Epithelial cell of proximal tubule (primary cell): ENCODE measurements around the gene TUB. TPM values are rescaled to one million over a fixed set of nuclear protein-coding genes. Genes with fewer than 3 reads are reported as not detected.

Experiments used
- DNase-seq: peaks from one replicate; pipeline ENCODE4 v3.0.0-alpha.2; 2011; ENCODE audit warnings: low read depth
- H3K4me3 ChIP-seq: 2 replicates; pipeline ENCODE4 v1.5.1; 2011; ENCODE audit warnings: low read depth, mild to moderate bottlenecking, low read length
- CTCF ChIP-seq: conservative IDR thresholded peaks from 2 replicates; pipeline ENCODE4 v1.5.1; 2012; ENCODE audit warnings: low read depth, mild to moderate bottlenecking, low read length
- total RNA-seq: library from RNA; depleted of rRNA; stranded (reverse); fragments of >200 nt; gene quantifications from 2 replicates; pipeline ENCODE4 v1.2.3, GENCODE V29; 2015

TUB gene
- total RNA-seq, 1 donor from 2014 or later: 3.2 TPM

- H3K4me3 ChIP-seq: no peak overlapping the region
- DNase-seq: no peak
- no peak for TF ChIP-seq CTCF
These were observed 35.2 kb upstream of the TUB start for GRCh38 chr11:8045839-8046238.

GRCh38 chr11:8047382-8047781 lies 33.6 kb upstream of the TUB start:
- no peak for DNase-seq
- H3K4me3 ChIP-seq: no peak overlapping the region
- TF ChIP-seq CTCF: no peak

DNA sequence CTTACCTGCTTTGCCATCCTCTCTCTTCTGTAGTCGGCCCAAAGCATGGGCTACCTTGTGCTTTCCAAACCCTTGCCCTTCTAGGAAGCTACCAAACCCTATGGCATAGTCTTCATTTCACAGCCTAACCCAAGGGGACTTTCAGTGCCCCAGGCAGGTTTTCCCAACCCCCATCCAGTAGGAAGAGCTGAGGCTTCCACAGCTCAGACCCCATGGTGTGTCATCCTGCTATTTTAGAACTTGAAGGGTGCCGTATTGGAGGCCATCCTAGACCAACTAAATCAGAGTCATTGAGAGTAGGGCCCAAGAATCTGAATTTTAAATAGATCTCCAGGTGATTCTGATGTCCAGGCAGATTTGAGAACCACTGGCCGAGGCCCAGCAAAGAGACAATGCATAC lies 31.9 kb upstream of the TUB start:
- DNase-seq: no peak
- no peak for TF ChIP-seq CTCF
- H3K4me3 ChIP-seq: no peak overlapping the region

DNA sequence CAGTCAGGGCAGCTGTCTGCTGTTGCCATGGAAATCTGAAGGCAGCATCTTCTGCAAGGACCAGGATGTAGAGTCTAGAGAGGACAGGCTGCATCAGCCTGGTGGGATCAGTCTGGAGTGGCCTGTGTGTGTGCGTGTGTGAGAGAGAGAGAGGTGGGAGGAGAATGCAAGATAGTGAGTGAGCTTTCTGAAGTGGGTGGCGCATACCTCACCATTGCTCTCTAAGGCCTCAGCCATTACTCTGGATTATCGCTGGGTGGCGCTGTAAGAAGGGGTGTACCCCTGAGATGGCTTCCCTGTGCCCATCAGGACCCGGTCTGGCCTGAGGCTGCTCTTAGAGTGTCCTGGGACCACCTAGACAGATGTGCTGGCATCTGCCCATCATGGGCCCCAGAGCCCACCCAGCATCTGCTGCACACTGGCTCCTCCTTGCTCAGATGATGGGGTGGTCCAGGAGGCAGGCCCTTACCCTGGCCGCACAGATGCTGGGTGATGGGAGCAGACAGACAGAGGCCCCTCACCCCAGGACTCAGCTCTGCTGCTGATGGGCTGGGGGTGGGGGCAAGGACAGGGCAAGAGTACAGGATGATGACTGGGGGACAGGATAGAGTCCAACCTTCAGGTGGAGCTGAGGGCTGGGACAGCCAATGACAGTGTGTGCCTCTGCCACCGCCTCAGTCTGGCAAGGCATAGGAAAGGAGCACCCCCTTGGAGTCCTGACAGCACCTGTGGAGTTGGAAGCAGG lies 25.7 kb upstream of the TUB start:
- DNase-seq: no peak
- TF ChIP-seq CTCF: peak; percentile 5
- H3K4me3 ChIP-seq: no peak overlapping the region

DNA sequence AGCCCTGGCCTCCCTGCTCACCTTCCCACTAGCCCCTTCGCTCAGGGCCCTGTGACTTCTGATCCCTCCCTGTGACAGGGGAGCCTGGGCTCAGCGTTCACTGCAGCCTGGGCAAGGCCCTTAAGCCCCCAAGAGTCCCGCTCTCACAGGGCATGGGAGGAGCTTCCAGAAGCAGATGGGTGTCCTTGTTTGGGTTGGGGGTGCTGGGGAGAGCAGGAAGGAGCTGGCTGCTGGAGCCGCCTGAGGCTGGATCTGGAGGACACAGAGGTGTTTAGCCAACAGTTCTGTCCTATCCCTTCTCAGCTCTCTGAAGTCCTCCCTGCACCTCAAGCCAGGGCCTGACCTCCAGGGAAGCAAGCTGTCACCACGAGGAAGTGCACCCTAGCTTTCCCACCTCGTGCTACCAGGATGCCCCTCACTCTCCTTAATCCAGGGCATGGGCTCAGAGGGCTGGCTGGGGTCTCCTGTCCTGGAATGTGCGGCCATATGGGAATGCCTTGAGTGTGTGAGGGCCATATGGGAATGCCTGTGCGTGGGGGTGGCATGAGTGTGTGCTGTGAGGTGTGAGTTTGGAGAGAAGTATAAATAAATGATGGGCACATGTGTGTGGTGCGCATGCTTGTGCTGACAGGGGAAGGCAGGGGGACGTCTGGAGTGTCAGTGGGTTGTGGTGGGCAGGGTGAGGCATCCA lies 25.0 kb upstream of the TUB start:
- H3K4me3 ChIP-seq: no peak overlapping the region
- no peak for TF ChIP-seq CTCF
- no peak for DNase-seq

DNA sequence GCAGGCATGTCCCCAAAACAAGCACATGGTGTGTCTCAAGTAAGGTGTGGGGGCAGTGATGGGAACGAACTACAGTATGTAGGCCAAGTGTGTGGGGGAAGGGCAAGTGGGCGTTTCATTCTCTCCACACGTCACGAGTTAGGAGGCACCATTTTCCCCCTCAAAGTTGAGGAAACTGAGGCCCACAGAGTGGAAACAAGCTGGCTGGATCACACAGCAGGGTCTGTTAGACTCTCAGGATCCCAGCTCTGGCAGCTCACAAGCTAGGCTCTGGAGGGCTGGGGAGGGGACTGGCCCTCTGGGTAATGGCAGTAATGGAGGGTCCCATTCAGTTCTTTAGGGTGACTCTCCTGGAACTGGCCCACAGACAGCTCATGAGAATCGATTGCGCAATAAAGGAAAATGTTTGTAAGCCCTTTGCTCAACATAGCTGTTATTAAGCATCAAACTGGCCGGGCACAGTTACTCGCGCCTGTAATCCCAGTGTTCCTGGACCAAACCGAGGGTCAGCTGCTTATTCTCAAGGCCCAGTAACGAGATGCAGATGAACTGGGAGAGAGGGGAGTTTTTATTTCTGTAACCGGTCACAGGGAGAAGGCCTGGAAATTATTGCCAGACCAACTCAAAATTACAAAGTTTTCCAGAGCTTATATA lies 24.1 kb upstream of the TUB start:
- no peak for TF ChIP-seq CTCF
- DNase-seq: peak; percentile 53
- H3K4me3 ChIP-seq: no peak overlapping the region
